NCI-H226 (cell line): ENCODE measurements around the gene HYAL2.
"Not testable (repeated sequence)": the region's sequence is repeated elsewhere in the genome, so short reads cannot be mapped to it uniquely, and the experiment has no call there.

Experiments used
- DNase-seq: peaks from one replicate; pipeline ENCODE4 v3.0.0-alpha.2; 2015

HYAL2 gene

DNA sequence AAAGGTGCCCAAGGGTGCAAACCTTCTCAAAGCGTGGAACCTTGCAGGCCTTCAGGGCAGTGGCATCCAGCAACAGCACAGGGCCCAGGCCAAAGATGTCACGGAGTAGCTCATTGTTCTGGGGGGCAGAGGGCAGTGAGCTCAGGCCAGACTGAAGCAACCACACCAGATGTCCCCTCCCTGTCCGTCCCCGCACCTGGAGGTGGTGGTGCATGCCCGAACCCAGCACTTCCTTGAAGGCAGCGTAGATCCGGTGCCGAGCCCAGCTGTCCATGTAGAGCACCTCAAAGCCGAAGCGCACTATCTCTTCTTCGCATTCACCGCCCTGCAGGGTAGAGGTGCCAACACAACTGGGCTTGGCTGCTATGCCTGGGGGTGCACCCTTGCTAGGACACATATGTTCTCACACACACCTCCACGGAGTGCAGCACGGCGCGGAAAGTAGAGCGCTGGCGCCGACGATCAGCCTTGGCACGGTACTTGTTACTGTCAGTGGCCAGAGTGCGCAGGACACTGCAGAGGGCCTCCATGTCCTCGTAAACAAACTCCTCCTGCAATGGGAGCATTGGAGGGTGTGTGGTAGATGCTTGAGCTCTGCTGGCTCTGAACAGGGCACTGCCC, 34.0 kb downstream of the HYAL2 start:
- no peak for DNase-seq

DNA sequence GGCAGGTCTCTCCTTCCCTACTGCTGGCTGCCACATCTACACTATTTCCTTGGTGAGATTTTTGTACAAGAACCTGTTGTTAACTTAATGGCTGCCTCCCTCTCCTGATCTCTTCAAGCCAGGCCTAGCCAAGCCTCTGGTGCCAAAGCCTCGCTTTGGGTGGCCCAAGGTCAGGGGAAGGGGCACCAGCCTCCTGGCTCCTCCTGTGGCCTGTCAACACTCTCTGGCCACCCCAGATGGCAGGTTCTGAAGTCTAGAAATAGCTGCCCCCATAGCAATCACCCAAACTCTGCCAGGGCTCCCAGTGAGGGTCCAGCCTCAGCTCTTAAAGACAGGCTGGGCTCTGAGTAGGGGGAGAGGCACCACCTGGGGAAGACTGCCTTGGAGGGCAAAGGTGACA, 35.3 kb downstream of the HYAL2 start:
- DNase-seq = no peak

DNA sequence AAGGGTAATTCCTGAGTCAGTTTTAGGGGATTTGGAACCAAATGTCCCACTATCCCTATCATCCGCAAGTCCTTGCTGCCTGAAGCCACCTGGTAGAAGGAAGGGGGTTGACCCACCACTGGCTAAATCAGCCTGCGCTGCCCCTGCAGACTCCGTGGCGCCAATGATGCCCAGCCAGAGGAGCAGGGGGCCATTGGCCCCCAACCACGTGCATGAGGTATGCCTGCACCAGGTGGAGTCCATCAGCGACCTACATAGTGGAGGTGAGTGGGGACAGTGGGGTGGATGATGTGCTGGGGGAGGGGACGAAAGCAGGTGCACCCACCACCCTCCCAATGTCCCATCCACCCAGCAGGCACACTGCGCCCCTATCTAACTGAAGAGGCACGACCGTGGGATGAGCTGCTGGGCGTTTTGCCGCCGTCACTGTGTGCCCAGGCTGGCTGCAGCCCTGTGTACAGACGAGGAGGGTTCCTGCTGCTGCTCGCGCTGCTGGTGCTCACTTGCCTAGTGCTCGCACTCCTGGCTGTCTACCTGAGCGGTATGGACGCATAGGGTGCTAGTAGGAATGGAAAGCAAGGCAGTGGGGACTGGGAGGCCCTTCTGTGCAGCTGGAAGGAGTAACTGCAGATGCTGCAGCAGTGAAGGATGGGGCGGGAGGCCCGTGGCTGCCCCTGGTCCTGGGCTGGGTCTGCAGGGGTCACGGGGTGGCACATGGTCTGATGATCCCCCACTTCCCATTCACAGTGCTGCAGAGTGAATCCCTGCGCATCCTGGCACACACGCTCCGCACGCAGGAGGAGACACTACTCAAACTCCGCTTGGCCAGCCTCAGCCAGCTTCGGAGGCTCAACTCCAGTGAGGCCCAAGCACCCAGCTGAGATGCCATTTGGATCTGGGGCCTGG, 36.0 kb downstream of the HYAL2 start:
- DNase-seq = no peak

DNA sequence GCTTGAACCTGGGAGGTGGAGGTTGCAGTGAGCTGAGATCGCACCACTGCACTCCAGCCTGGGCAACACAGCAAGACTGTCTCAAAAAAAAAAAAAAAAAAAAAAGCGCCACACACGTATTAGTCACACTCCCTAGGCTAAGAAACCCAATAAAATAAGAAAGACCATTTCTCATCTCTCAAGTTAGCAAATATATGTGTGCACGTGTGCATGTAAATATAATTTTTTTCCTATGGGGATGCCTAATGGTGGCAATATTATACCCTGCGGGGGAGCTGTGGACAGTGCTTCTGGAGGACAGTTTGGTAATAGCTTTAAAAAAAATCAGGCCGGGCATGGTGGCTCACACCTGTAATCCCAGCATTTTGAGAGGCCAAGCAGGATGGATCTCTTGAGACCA, 38.4 kb downstream of the HYAL2 start:
- not testable (repeated sequence) for DNase-seq

DNA sequence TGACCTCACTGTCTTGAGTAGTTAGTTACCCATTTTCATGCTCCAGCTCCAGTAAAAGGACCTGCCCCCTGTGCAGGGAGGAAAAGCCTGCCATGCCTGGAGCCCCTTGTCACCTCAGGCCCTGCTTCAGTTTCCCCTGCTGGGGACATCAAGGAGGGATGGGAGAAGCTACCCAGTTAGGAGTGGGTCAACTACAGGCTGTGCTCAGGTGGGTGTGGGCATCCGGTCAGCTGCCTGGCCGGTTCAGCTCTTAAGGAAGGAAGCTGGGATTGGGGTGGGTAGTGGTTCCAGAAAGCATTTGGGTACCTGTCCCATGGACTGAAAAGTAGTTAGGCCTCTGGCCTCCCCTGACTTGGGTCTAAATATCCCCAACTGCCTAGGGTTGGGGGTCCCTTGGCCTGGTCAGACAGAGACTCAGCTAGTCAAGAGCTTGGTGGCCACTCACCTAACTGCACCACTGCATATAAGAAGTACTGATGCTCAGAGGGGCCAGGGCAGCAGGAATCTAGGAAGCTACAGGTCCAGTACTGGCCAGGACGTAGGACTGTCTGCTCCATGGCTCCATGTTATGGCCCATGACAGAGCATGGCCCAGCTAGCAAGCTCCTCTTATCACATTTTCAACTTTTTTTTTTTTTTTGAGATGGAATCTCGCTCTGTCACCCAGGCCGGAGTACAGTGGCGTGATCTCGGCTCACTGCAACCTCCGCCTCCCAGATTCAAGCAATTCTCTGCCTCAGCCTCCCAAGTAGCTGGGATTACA, 43.1 kb downstream of the HYAL2 start:
- no peak for DNase-seq

DNA sequence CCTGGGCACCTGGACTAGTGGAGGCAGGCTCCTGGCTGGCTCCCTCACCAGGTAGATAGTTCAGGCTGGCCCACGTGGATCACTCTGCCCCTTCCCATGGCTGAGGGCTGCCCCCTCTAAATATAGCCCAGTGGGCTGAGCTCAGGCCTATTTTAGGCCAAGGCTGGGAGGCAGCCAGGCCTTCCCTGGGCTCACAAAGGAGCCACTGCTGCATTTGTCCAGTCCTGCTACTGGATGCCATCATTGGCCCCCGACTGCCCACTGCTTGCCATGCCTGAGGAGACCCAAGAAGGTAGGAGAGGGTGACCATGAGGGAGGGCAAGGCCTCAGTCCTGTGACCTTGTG, 43.7 kb downstream of the HYAL2 start, which contains the start of gene LSMEM2:
Gene LSMEM2, plus strand, starts transcription at position 208 of the 345 bp plus-strand sequence. Its CDS starts 27 bp downstream, at position 235.
- no peak for DNase-seq

DNA sequence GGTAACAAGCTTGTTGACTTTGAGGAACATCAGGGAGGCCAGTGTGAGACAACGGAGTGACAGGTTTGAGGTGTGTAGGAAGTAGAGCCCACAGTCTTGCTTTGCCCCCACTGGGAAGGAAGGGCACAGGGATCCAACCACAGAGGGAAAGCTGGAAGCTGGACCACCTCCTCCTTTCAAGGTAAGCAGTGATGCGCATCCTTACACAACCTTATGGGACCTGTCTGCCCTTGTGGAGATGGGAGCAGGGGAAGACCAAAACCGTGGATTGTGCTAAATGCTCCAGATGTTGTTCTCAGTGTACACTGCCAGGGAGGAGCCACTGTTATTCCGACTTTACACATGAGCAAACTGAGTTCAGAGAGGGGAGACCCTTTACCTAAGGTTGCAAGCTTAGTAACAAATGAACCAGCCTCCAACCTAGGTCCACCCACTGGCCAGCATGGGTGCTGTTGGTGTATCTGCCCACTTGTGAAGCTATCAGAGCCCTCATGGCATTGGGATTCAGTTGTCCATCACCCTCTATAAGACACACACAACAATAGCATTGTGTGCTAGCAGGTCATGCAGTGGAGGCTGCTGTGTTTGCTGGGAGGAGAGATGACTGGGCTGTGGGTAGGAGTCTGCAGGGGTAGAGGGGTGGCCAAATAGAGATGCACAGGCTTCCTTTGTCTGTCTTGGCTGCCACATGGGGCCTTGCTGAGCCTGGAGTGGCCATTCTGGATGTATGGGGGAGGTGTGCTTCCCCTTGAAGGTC, 44.2 kb downstream of the HYAL2 start:
- DNase-seq = no peak

DNA sequence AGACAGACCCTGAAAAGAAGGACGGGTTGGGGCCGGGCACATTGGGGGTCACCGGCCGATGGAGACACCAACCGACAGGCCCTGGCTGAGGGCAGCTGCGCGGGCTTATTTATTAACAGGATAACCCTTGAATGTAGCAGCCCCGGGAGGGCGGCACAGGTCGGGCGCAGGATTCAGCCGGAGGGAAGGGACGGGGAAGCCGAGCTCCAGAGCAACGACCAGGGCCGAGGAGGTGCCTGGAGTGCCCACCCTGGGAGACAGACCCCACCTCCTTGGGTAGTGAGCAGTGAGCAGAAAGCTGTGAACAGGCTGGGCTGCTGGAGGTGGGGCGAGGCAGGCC, 45.8 kb downstream of the HYAL2 start:
- DNase-seq = no peak

DNA sequence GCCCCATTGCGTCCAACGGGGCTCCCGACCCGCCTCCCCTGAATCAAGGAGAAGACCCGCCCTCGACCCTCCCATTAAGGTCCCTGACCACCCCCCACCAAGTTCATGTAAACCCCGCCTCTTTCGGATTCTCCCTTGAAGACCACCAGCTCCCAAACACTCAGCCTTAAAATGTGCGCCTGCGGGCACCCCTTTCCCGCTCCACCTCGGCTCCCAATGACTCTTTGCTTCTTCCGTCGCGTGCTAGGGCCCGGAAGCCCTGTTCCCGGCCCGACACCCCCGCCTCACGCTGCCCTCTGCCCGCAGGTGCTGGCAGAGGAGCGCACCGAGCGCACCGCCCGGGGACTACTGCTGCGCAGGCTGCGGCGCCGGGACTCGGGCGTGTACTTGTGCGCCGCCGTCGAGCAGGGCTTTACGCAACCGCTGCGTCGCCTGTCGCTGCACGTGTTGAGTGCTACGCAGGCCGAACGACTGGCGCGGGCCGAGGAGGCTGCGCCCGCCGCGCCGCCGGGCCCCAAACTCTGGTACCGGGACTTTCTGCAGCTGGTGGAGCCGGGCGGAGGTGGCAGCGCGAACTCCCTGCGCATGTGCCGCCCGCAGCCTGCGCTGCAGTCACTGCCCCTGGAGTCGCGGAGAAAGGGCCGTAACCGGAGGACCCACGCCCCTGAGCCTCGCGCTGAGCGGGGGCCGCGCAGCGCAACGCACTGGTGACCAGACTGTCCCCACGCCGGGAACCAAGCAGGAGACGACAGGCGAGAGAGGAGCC, 46.4 kb downstream of the HYAL2 start:
- no peak for DNase-seq

DNA sequence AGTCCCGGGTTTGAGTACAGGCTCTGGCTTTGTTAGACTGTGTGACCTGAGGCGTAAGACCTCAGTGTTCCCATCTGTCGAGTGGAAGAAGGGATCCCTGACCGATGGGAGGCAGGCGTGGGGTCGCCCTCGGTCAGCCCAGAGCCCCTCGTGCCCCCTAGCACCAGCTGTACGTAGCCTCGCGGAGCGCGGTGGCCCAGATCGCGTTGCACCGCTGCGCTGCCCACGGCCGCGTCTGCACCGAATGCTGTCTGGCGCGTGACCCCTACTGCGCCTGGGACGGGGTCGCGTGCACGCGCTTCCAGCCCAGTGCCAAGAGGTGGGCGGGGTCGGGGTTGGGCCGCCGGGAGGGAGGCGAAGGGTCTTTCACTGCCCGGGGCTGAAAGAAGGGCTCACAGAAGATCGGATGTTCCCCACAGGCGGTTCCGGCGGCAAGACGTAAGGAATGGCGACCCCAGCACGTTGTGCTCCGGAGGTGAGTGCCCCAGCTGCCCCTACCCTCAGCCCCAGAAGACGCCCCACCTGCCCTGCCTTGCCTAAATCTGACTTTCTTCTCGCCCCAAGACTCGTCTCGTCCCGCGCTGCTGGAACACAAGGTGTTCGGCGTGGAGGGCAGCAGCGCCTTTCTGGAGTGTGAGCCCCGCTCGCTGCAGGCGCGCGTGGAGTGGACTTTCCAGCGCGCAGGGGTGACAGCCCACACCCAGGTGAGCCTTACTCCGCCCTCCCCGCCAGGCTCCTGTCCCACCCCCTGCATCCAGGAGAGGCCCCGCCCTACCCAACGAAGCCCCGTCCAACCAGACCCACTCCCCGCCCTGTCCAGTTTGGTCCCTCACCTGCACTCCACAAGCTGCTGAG, 47.2 kb downstream of the HYAL2 start:
- DNase-seq = no peak

DNA sequence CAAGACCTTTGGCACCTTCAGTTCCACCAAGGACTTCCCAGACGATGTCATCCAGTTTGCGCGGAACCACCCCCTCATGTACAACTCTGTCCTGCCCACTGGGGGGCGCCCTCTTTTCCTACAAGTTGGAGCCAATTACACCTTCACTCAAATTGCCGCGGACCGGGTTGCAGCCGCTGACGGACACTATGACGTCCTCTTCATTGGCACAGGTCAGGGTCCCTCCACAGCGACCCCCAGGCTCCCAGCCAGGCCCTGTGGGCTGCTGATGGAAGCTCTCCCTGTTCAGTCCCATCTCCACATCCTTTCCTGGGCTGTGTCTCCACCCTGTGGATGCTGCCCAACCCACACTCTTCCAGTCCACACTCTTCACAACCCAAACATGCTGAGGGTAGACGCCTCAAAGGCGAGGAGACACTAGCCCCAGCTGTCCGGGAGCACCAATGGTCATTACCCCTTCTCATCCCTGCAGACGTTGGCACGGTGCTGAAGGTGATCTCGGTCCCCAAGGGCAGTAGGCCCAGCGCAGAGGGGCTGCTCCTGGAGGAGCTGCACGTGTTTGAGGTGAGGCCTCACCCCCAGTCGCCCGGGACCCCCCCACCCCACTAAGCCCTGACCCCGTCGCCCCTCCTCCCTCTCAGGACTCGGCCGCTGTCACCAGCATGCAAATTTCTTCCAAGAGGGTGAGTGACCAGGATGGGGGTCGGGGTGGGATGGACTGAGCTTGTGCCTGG, 48.0 kb downstream of the HYAL2 start:
- no peak for DNase-seq

DNA sequence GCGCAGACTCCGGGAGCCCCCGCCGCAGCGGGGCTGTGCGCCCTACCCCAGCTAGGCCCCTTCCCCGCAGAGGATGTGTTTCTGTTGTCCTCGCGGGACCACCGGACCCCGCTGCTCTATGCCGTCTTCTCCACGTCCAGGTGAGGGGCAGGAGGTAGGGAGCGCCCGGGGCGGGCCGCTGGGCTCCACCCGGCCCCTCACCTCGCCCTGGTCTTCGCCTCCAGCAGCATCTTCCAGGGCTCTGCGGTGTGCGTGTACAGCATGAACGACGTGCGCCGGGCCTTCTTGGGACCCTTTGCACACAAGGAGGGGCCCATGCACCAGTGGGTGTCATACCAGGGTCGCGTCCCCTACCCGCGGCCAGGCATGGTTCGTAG, 48.9 kb downstream of the HYAL2 start:
- no peak for DNase-seq

DNA sequence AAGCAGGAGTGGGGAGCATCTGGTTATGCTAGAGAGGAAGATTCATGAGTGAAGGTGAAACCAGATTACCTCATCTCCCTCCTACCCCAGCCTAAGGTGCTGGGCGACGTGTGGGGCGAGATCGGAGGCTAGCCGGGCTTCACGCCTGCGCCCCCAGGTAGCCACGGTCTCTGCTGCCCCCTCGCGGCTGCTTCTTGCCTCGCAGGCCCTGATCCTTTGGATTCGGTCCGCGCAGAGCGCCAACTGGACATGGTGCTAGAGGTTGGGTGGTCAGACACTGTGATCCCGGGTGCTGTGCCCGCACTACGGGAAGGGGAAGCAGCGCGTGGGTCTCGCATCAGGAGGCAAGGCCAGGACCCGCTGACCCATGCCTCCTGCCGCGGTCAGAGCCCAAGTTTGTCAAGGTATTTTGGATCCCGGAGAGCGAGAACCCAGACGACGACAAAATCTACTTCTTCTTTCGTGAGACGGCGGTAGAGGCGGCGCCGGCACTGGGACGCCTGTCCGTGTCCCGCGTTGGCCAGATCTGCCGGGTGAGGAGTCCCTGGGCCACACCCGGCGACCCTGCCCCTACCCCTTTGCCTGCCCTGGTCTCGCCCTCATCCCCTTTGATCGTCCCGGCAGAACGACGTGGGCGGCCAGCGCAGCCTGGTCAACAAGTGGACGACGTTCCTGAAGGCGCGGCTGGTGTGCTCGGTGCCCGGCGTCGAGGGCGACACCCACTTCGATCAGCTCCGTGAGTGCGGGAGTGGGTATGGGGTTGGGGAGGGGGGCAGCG, 49.4 kb downstream of the HYAL2 start:
- peak; percentile 18 for DNase-seq

DNA sequence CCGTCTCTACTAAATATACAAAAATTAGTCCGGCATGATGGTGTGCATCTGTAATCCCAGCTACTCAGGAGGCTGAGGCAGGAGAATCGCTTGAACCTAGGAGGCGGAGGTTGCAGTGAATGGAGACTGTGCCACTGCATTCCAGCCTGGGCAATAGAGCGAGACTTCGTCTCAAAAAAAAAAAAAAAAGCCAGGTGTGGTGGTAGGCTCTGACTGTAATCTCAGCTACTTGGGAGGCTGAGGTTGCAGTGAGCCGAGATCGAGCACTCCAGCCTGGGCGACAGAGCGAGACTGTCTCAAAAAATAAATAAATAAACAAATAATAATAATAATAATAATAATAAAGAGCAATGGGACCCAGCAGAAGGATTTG, 50.0 kb downstream of the HYAL2 start:
- DNase-seq = not testable (repeated sequence)

DNA sequence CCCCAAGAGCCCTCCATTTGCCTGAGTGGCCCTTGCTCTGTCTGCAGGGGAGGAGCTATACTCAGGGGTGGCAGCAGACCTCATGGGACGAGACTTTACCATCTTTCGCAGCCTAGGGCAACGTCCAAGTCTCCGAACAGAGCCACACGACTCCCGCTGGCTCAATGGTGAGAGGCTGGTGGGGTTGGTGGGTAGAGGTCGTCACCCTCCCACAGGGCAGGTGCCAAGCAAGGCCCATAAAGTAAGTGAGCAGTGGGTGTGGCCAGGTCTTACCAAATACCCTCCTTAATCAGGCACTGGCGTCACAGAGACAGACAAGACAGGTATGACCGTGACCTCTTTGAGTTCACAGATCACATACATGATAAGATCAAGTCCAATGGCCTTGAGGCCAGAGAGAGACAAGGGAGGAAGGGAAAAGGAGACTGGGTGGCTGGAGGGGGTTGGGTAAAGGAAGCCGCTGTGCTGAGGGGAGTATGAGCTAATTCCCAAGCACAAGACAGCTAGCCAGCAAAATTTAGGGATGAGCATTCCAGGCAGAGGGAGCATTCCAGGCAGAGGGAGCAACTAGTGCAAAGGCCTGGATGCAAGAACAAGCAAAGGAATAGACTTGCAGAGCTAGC, 51.1 kb downstream of the HYAL2 start:
- DNase-seq = no peak

DNA sequence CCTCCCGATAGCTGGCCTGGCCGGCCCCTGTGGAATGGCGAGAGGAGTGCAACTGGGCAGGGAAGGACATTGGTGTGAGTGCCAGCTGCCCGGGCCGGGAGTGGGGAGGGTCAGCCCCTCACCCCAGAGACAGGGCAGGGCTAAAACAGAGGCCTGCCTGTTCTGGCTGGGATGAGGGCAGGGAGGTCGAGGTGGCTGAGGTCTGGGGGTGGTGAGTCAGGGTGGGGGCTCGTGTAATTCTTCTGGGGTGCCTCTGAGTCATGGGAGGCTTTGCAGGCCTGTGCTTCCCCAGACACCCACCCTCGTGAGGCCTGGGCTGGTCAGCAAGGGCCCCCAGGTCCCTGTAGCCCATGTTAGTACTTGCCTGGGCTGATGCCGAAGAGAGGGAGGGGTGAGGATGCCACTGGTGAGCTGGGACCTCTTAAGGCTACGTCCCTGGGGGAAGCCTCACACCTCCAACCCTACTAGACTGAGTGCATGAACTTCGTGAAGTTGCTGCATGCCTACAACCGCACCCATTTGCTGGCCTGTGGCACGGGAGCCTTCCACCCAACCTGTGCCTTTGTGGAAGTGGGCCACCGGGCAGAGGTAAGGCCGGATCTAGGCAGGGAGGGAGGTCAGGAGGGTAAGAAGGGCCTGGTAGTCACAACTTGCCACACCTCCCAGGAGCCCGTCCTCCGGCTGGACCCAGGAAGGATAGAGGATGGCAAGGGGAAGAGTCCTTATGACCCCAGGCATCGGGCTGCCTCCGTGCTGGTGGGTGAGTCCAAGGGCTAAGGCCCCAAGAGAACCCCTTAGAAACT, 51.9 kb downstream of the HYAL2 start:
- DNase-seq = no peak

DNA sequence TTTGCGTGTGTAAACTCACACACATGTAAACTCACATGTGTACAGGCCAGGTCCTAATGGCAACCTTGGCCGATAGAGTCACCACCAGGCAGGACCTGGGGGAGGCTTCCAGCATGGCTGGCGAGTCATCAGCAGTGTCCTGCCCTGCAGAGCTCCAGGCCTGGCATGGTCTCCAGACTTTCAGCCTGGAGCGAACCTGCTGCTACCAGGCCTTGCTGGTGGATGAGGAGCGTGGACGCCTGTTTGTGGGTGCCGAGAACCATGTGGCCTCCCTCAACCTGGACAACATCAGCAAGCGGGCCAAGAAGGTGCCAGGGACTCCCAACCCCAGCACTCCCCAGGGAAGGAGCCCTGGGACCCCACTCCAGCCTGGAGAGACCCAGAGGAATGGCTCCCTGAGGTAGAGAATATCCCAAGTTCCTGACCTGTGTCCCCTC, 52.5 kb downstream of the HYAL2 start:
- DNase-seq = peak; percentile 53

DNA sequence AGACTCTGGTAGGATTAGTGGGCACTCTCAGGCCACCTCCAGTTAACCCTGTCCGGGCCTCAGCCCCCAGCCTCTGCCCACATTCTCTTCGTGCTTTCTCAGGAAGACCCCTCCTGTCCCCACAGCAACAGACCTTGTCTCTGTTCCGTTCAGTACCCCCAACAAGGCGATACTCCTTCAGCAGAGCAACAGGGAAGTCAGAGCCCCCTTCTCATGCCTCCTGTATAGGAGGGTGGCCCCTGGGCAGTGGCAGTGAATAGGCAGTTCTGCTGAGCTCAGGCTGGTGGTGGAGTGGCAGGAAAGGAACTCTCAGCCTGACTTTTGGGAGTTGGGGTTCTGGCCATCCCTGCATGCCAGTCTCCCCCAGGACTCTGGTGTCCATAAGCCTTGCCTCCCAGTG, 53.1 kb downstream of the HYAL2 start:
- no peak for DNase-seq
